Islet of Langerhans (tissue), 1 donor: ENCODE measurements around the gene TMEM94.
"Not testable (repeated sequence)": the region's sequence is repeated elsewhere in the genome, so short reads cannot be mapped to it uniquely, and the experiment has no call there.

Source experiments
- FAIRE-seq: peaks from one replicate; lab custom pipeline; 2011; peaks lifted over from hg19 to GRCh38; lab: Jason Lieb, UNC

TMEM94 gene

GRCh38 chr17:75445896-75446295 lies 10.5 kb upstream of the TMEM94 start:
- FAIRE-seq, result not testable (repeated sequence)

GRCh38 chr17:75447951-75448856 lies 8.2 kb upstream of the TMEM94 start:
- no peak for FAIRE-seq

DNA sequence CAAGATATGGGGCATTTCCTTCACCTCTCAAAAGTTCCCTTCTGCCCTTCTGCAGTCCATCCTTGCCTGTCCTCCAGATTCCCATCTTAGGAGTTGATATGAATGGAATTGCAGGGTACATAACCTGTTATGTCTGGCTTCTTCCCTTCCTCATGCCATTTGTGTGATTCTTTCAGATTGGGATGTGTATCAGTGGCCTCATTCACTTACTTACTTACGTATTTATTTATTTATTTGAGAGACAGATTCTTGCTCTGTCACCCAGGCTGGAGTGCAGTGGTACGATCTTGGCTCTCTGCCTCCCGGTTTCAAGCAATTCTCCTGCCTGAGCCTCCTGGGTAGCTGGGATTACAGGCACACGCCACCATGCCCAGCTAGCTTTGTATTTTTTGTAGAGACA lies 6.2 kb upstream of the TMEM94 start:
- no peak for FAIRE-seq

DNA sequence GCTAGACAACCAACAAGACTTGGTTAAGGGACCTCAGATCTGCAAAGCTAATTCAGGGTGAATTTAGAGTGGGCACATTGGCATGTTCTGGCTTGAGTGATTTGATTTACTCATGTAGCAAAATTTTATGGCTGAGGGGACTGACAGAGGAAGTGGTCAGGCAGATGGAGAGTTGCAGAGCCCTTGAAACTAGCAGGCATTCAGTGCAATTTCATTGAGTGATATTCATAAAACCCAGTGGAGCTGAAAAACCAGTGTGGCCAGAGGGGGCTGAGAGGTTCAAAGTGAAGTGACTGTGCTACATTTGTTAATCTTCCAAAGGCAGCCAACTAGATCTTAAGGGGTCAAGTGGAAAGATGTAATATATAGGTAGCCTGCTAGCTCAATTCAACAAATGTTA lies 2.2 kb upstream of the TMEM94 start:
- no peak for FAIRE-seq

- FAIRE-seq, result not testable (repeated sequence)
Measured at GRCh38 chr17:75454672-75455071, 1.8 kb upstream of the TMEM94 start.

DNA sequence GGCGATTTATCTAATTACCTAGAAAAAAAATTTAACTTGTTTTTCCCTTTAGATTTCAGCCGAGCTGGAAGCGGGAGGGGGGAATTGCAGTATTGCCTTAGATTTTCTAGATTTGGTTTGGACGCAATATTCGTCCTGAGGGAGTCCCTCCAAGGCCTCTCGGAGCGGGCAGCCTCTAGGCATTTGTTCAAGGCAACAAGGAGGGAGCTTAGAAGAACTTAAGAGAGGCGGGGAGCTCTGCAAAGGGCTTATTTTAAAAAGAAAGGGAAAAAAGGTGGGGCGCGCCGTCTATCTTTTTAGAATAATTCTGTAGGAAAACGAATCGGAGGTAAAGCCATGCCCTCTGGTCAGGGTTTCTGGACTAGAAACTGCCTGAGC lies 407 bp upstream of the TMEM94 start:
- FAIRE-seq, result no peak

DNA sequence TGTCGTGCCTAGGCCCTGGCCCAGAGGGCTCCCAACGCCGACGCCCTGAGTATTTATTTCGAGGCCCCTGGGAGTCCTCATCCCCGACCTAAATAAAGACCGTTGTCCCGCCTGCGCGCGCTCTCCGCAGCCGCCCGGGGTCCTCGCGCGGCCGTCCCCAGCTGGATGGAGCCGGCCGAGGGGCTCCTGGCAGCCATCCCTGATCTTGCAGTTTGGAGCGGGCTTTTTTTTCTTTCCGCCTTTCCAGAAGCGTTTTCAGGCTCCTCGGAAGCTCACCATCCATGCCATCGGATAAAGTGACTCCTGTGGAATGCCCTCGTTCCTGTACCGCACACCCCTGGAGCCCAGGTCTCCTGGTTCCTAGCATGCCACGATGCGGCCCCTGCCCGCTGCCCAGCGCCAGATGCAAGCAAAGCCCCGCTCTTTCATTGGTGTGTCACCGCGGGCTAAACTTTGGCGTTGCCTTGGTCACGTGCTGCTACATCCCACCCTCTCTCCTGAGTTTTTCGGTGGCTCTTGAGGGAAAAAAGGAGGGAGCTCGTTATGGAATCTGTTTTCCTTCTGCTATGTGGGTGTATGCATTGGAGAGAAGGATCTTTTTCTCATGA lies 716 bp downstream of the TMEM94 start:
- FAIRE-seq, result no peak

GRCh38 chr17:75459246-75459589 lies 2.8 kb downstream of the TMEM94 start:
- no peak for FAIRE-seq

DNA sequence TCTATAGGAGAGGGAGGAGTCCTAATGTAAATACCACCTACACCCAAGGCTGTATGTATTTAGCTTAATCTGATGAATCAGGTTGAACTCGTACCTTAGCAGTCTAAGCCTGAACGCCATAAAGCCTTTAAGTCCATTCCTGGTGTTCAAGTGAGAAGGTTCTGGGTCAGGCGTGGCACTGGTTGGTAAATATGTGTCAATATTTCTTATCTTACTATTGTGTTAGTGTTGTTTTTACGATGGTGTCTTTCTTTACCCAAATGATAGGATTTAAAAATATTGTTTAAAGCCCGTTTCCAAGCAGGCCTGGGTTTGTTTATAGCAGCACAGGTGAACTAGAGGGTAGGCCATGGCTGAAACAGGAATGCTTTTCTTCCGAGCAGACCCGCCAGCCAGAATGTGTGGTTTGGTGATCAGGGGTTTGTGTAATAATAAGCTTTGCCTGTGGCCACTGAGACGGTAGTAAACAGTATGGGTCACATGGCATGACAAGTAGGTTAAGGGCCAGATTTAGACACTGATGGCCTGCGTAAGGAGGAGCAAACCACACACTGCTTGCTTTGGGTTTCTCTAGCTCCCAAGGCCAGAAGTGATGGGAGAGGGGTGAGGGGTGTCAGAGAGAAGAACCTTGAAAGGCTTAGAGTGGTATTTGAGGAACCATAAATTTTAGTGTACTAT lies 3.3 kb downstream of the TMEM94 start:
- no peak for FAIRE-seq

DNA sequence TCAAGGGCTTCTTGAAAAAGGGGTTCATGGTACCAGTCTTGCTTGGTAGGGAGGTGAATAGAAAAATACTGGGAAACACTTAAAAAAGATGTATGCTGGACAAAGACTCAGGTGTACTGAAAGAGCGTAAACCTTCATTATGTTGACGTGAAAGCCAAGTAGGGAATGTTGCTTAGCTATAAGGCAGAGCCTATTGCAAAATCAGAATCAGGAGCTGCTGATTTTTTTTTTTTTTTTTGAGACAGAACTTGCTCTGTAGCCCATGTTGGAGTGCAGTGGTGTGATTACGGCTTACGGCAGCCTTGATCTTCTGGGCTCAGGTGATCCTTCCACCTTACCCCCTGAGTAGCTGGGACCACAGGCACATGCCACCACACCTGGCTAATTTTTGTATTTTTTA lies 3.9 kb downstream of the TMEM94 start:
- FAIRE-seq, result no peak

DNA sequence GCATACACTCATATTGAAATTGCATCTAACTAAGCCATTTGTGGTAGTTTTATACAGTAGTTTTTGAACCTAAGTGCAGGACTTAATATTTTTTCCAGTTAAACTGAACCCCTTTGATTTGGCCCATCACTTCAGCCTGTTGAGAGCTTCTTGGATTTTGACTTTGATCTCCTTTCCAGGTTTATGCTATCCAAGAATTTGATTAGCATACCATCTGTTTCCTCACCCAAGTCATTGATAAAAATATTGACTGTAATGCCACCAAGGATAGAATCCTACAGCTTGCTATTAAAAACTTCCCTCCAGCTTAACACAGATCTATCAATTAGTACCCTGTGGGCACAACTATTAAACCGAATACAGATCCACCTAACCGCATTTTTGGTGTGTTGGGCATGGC lies 7.2 kb downstream of the TMEM94 start:
- no peak for FAIRE-seq

DNA sequence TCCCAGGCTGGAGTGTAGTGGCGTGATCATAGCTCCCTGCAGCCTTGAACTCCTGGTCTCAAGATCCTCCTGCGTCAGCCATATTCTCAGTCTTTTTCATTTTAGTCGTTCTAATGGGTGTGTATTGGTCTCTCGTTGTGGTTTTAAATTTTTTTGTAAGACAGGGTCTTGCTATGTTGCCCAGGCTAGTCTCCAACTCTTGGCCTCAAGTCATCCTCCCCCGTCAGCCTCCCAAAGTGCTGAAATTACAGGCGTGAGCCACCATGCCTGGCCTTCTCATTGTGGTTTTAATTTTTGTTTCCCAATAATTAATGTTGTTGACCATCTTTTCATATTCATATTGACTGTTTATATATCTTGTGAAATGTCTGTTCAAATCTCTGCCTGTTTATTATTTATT lies 8.6 kb downstream of the TMEM94 start:
- no peak for FAIRE-seq

GRCh38 chr17:75468291-75468754 lies 11.9 kb downstream of the TMEM94 start:
- no peak for FAIRE-seq

DNA sequence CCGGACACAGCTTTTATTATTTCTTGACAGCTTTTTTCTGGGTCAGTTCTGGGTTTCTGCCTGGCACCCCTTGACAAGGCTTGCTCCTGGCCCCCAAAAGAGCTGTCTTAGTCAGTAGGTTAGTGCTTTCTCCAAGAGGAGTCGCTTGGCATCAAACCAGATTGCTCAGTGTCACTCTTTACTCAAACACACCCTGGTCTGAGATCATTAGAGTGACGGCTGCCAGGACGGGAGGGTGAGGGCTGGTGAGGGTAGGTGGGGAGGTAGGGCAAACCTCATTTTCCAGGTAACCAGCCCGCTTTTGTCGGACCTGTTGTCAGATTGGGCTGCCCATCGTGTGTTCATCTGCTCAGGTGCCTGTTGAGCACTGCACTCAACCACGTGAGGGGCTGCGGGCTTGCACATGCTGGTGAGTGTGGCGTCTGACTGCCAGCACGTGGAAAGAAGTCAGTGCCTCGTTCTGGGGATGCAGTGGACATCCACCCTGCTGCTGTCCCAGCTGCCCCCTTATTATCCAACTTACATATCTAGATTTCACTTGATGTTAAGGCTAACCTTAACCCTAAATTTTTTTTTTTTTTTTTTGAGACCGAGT lies 12.4 kb downstream of the TMEM94 start:
- FAIRE-seq, result no peak

- FAIRE-seq, result no peak
Measured at GRCh38 chr17:75471207-75471606, 14.8 kb downstream of the TMEM94 start.

DNA sequence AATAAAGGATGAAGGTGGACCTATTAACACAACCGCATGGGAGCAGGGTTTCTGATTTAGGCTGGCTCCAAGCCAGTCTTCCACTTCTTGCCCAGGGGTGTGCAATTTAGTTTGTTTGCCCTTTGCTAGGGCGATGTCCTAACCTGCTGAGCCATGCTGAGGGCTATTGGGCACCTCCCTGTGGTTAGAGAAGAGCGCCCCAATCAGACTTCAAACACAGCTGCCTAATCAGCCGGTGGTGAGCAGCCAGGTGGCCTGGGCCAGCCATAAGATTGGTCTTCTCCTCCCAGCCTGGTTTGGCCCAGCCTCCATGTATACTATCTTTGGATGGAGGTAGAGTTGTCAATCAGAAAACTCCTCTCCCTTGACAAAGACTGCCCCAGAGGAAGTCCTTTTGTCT lies 15.7 kb downstream of the TMEM94 start:
- FAIRE-seq, result no peak

DNA sequence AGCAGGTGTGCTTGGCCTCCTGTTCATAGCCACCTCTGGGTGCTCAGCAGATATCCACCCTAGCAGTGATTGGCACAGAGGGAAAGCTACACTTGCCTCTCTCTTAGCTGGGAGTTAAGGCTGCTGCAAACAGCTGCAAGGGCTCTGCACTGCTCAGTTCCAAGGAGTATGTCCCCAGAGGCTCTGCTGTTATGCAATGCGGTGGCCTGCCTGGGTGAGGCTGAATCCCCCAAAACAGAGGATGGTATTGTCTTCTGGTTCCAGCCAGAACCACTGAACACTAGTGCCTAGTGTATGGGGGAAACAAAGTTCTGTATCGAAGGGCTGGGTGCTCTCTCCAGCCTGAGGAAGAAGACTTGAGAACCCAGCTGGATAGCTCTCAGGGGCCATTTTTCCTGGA lies 16.8 kb downstream of the TMEM94 start:
- no peak for FAIRE-seq

DNA sequence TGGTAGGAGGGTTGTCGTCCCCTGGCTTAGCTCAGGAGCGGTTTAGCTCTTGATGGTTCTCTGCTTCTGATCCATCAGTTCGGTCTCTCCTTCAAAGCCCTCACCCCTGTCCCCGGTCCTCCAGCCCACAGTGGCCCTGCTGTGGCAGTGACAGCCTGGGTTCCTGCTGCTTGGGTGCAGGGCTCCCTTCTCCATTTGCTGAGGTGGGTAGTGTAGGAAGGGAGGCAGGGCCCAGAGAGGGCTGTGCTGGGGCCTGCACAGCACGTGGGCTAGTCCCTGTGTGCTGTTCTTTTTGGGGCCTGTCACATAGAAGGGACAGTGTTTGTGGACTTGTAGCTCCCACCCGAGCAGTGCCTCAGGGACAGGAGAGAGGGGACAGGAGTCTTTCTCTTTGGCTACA lies 18.3 kb downstream of the TMEM94 start:
- FAIRE-seq, result no peak

GRCh38 chr17:75475144-75475835 lies 18.9 kb downstream of the TMEM94 start:
- no peak for FAIRE-seq

DNA sequence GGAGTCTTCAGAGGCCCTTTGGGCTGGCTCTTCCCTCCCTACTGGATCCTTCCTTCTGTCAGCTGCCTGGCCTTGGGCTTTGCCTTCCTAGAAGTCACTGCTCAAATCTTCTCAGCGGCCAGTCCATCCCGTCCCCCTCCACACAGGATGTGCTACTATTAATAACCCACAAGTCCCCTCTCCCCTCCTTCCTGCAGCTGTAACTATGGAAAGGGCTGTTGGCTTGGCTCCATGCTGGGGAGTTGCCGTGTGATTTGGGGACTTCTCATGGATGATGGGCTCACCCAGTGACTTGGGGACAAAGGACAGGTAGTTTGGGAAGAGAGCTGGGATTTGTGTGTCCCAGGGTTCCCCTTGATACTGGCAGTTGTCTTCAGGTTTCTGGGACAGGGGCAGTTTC lies 19.4 kb downstream of the TMEM94 start:
- no peak for FAIRE-seq

- no peak for FAIRE-seq
Measured at GRCh38 chr17:75476271-75476671, 19.8 kb downstream of the TMEM94 start.

DNA sequence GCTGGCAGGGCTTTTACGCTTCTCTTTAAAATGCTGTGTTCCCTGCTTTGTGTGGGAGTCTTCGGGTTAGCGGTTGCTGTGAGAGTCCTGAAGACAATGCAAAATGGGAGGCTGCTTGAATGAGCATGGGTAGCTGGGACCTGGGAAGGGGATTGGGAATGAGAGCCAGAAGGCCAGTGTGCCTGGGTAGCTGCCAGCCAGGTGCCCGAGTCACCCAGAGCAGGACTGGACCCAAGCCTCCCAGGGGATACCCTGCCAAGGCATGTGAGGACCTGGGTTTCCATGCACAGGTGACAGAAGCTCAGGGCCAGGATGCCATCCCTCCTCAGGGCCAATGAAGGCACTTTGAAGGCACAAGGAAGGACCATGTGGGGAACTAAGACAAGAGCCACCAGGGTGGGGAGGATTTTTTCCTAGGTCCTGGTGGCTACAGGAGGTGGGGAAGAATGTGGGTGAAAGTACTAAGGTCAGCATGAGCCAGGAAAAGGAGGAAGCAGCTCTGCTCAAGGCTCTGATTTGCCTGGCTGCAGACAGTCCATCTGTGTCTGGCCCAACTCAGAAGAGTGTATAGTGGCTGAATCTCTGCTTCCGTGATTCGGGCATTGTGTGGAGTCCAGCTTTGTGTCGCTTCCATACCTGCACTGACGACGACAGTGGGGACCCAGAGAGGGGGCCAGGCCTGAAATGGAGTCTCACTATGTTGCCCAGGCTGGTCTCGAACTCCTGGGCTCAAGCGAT lies 20.5 kb downstream of the TMEM94 start:
- FAIRE-seq, result no peak
